Stimulated activated CD4-positive, alpha-beta T cell treated with anti-CD3 and anti-CD28 coated beads, TNF-alpha, amount 100 ng/mL, for 1 hour (primary cell): ENCODE results near the gene SASH3.
A peak's percentile ranks its signal among the peaks of the same experiment; 100 is the strongest.

Experiments
- DNase-seq, 3 donors: peaks; one replicate each; pipeline ENCODE4 v3.0.0-alpha.2; 2020; ENCODE audit warnings: low read depth in 3 of 3, low spot score in 1 of 3

The SASH3 gene

GRCh38 chrX:129808158-129808828 is 28.5 kb downstream of the SASH3 start:
- DNase-seq = no peak

- no peak for DNase-seq
These were observed 29.4 kb downstream of the SASH3 start for GRCh38 chrX:129808829-129809796.

- no peak for DNase-seq
These were observed 34.1 kb downstream of the SASH3 start for GRCh38 chrX:129813662-129814368.

- DNase-seq = no peak
These were observed 38.4 kb downstream of the SASH3 start for GRCh38 chrX:129818123-129818522.

- DNase-seq = peak in 1 of 3 donors; percentile 26
These were observed 43.4 kb downstream of the SASH3 start for GRCh38 chrX:129823115-129823514.

- DNase-seq = no peak
These were observed 43.8 kb downstream of the SASH3 start for GRCh38 chrX:129823522-129823921.

- no peak for DNase-seq
These were observed 44.9 kb downstream of the SASH3 start for GRCh38 chrX:129824620-129825019.

GRCh38 chrX:129825746-129826505 is 46.2 kb downstream of the SASH3 start:
- DNase-seq = no peak

GRCh38 chrX:129830494-129830893 is 50.7 kb downstream of the SASH3 start:
- no peak for DNase-seq

- no peak for DNase-seq
These were observed 51.5 kb downstream of the SASH3 start for GRCh38 chrX:129831091-129831885.

- no peak for DNase-seq
These were observed 53.6 kb downstream of the SASH3 start for GRCh38 chrX:129833153-129833990.

- DNase-seq = no peak
These were observed 57.1 kb downstream of the SASH3 start for GRCh38 chrX:129836827-129837226.

- DNase-seq = no peak
These were observed 60.6 kb downstream of the SASH3 start for GRCh38 chrX:129840344-129840743.

GRCh38 chrX:129842510-129843208 is 62.9 kb downstream of the SASH3 start:
- no peak for DNase-seq

- DNase-seq = no peak
These were observed 63.4 kb downstream of the SASH3 start for GRCh38 chrX:129843209-129843458.

- DNase-seq = peak; percentile 55 to 71 (median 66)
These were observed 63.9 kb downstream of the SASH3 start, which contains the start of gene ZDHHC9 for GRCh38 chrX:129843459-129844306. Gene ZDHHC9 (minus strand): TSS chrX:129843886. CDS start chrX:129841945, 1,941 bp downstream.
